ENCODE results near the gene ARL8A. TPM values are rescaled to one million over a fixed set of nuclear protein-coding genes. Genes with fewer than 3 reads are reported as not detected.

The ARL8A gene
- total RNA-seq, 1 donor from 2014 or later, result 79.4 TPM

Small RNAs within 50 kb of the gene (small RNA-seq; reads per million reads assigned to genes)
- gene CRIP1P3 (ENCODE audit: low replicate concordance), result not detected

Other genes with a start within 250 kb of the ARL8A start
- 0.49 TPM for gene LMOD1, start 198.2 kb downstream of the ARL8A start, total RNA-seq
- 41.8 TPM for gene TIMM17A, start 189.2 kb downstream of the ARL8A start, total RNA-seq
- gene RNPEP, start 162.1 kb downstream of the ARL8A start, total RNA-seq, result 16.7 TPM
- gene ELF3, start 134.2 kb downstream of the ARL8A start, total RNA-seq, result 0.74 TPM
- gene GPR37L1, start 21.8 kb downstream of the ARL8A start, total RNA-seq, result 1.2 TPM
- 0.25 TPM for gene PTPN7, start 15.9 kb upstream of the ARL8A start, total RNA-seq
- gene LGR6, start 49.1 kb upstream of the ARL8A start, total RNA-seq, result 0.49 TPM
- gene UBE2T, start 197.2 kb upstream of the ARL8A start, total RNA-seq, result 17.7 TPM
- 30.5 TPM for gene PPP1R12B, start 204.0 kb upstream of the ARL8A start, total RNA-seq